OCI-LY1 (cell line): ENCODE measurements around the gene MUC5AC.

ENCODE experiments used
- H2AFZ ChIP-seq: fragments of 200-600 bp; sonication (generic), shearing (Covaris generic); 2 replicates; pipeline ENCODE4 v1.6.0; 2014; ENCODE audit warnings: antibody characterized with exemption, mild to moderate bottlenecking, low read length
- H3F3A ChIP-seq: fragments of 200-600 bp; sonication (generic), shearing (Covaris generic); 2 replicates; pipeline ENCODE4 v1.6.0; 2014; ENCODE audit warnings: mild to moderate bottlenecking, antibody characterized with exemption, low read length, moderate library complexity; ENCODE audit not compliant: insufficient read depth
- H3K27ac ChIP-seq: fragments of 200-600 bp; sonication (generic); 2 replicates; pipeline ENCODE4 v1.5.1; 2014; ENCODE audit warnings: low read length, mixed run types, mild to moderate bottlenecking, low read depth; ENCODE audit not compliant: poor library complexity, severe bottlenecking
- H3K27me3 ChIP-seq: fragments of 200-600 bp; sonication (generic); 2 replicates; pipeline ENCODE4 v1.6.0; 2014; ENCODE audit warnings: antibody characterized with exemption, mild to moderate bottlenecking, low read length, moderate library complexity; ENCODE audit not compliant: insufficient read depth
- H3K36me3 ChIP-seq: fragments of 200-600 bp; sonication (generic); 2 replicates; pipeline ENCODE4 v1.6.1; 2014; ENCODE audit warnings: mild to moderate bottlenecking, antibody characterized with exemption, low read length, moderate library complexity, mixed read lengths; ENCODE audit not compliant: insufficient read depth
- H3K4me1 ChIP-seq: fragments of 200-600 bp; sonication (generic); 2 replicates; pipeline ENCODE4 v1.5.1; 2014; ENCODE audit warnings: mild to moderate bottlenecking, low read length, moderate library complexity; ENCODE audit not compliant: insufficient read depth, severe bottlenecking
- H3K4me2 ChIP-seq: fragments of 200-600 bp; sonication (generic), shearing (Covaris generic); 2 replicates; pipeline ENCODE4 v1.6.1; 2014; ENCODE audit warnings: low read length
- H3K4me3 ChIP-seq: fragments of 200-600 bp; sonication (generic); 2 replicates; pipeline ENCODE4 v1.5.1; 2014; ENCODE audit warnings: low read length, low read depth, mild to moderate bottlenecking, mixed read lengths; ENCODE audit not compliant: poor library complexity, severe bottlenecking
- H3K79me2 ChIP-seq: fragments of 200-600 bp; shearing (Covaris generic); 2 replicates; pipeline ENCODE4 v1.6.1; 2016; ENCODE audit warnings: mixed run types, low read length, mixed read lengths; ENCODE audit not compliant: insufficient read depth
- H3K9ac ChIP-seq: fragments of 200-600 bp; sonication (generic), shearing (Covaris generic); 2 replicates; pipeline ENCODE4 v1.6.1; 2014; ENCODE audit warnings: mild to moderate bottlenecking, low read length, mixed read lengths
- H3K9me2 ChIP-seq: fragments of 200-600 bp; sonication (generic), shearing (Covaris generic); 2 replicates; pipeline ENCODE4 v1.6.1; 2014; ENCODE audit warnings: low read depth, mild to moderate bottlenecking, low read length, mixed read lengths
- H3K9me3 ChIP-seq: fragments of 200-600 bp; shearing (Covaris generic); 2 replicates; pipeline ENCODE4 v1.6.1; 2014; ENCODE audit warnings: low read length, mixed read lengths
- H4K20me1 ChIP-seq: fragments of 200-600 bp; sonication (generic), shearing (Covaris generic); 2 replicates; pipeline ENCODE4 v1.6.0; 2016; ENCODE audit warnings: mild to moderate bottlenecking, low read length; ENCODE audit not compliant: insufficient read depth
- EZH2 ChIP-seq: fragments of 200-600 bp; sonication (generic), shearing (Covaris generic); IDR thresholded peaks from 2 replicates; pipeline ENCODE4 v1.8.0; 2017; ENCODE audit warnings: borderline replicate concordance, mixed run types, mild to moderate bottlenecking, antibody characterized with exemption, low read length, moderate library complexity, mixed read lengths
- TF ChIP-seq, protein P1 (sequence below): fragments of 200-600 bp; sonication (generic), shearing (Covaris generic); IDR thresholded peaks from 2 replicates; pipeline ENCODE4 v1.5.1; 2017; ENCODE audit warnings: mild to moderate bottlenecking, antibody characterized with exemption, low read length, moderate library complexity, mixed read lengths

MUC5AC gene

GRCh38 chr11:1116666-1117390 is 40.9 kb upstream of the MUC5AC start:
- no peak overlapping the region for H3K9ac ChIP-seq
- H3K4me2 ChIP-seq, result no peak overlapping the region
- H4K20me1 ChIP-seq, result no peaks in the 10 kb centered on the region
- H3K79me2 ChIP-seq, result no peaks in the 10 kb centered on the region
- H3K4me3 ChIP-seq, result no peak overlapping the region
- H3K9me2 ChIP-seq, result no peaks in the 10 kb centered on the region
- no peak overlapping the region for H3K27ac ChIP-seq
- H3K27me3 ChIP-seq, result 0 out of 2 replicates have a peak, but pooled peaks cover 5% of the 10 kb centered on the region
- no peaks in the 10 kb centered on the region for H3K36me3 ChIP-seq
- H3F3A ChIP-seq, result no peaks in the 10 kb centered on the region
- H3K9me3 ChIP-seq, result no peaks in the 10 kb centered on the region
- TF ChIP-seq EZH2, result no peak
- TF ChIP-seq, protein P1, sequence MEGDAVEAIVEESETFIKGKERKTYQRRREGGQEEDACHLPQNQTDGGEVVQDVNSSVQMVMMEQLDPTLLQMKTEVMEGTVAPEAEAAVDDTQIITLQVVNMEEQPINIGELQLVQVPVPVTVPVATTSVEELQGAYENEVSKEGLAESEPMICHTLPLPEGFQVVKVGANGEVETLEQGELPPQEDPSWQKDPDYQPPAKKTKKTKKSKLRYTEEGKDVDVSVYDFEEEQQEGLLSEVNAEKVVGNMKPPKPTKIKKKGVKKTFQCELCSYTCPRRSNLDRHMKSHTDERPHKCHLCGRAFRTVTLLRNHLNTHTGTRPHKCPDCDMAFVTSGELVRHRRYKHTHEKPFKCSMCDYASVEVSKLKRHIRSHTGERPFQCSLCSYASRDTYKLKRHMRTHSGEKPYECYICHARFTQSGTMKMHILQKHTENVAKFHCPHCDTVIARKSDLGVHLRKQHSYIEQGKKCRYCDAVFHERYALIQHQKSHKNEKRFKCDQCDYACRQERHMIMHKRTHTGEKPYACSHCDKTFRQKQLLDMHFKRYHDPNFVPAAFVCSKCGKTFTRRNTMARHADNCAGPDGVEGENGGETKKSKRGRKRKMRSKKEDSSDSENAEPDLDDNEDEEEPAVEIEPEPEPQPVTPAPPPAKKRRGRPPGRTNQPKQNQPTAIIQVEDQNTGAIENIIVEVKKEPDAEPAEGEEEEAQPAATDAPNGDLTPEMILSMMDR, result no peak
- no peaks in the 10 kb centered on the region for H3K4me1 ChIP-seq
- no peak overlapping the region for H2AFZ ChIP-seq

DNA sequence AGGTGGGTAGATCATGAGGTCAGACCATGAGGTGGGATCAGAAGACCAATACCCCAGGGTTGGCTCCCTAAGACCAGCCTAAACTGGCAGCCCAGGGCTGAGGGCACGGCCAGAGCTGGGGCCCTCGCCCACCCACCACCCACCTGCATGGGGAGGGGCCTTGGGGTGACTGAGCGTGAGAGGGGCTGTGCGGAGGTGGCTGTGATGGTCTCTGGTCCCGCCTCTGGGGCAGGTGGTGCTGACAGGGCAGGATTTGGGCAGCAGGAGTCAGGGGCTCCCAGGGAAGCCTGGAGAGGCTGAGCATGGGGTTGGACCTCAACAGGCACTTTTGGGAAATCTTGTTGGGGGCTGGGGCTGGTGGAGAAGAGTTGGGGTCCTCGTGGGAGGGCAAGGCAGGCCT is 39.8 kb upstream of the MUC5AC start:
- no peak for TF ChIP-seq EZH2
- TF ChIP-seq, protein P1, result no peak
- Histone ChIP-seq H3K9ac (no peak overlapping the region), H4K20me1 (no peaks in the 10 kb centered on the region), H3K4me3 (no peak overlapping the region), H3K27me3 (0 out of 2 replicates have a peak, but pooled peaks cover 5% of the 10 kb centered on the region), H3K79me2 (no peaks in the 10 kb centered on the region), H3K27ac (no peak overlapping the region), H3F3A (no peaks in the 10 kb centered on the region), H3K9me3 (no peaks in the 10 kb centered on the region), H3K9me2 (no peaks in the 10 kb centered on the region), H2AFZ (no peak overlapping the region), H3K4me1 (no peaks in the 10 kb centered on the region), H3K36me3 (no peaks in the 10 kb centered on the region), H3K4me2 (no peak overlapping the region)

DNA sequence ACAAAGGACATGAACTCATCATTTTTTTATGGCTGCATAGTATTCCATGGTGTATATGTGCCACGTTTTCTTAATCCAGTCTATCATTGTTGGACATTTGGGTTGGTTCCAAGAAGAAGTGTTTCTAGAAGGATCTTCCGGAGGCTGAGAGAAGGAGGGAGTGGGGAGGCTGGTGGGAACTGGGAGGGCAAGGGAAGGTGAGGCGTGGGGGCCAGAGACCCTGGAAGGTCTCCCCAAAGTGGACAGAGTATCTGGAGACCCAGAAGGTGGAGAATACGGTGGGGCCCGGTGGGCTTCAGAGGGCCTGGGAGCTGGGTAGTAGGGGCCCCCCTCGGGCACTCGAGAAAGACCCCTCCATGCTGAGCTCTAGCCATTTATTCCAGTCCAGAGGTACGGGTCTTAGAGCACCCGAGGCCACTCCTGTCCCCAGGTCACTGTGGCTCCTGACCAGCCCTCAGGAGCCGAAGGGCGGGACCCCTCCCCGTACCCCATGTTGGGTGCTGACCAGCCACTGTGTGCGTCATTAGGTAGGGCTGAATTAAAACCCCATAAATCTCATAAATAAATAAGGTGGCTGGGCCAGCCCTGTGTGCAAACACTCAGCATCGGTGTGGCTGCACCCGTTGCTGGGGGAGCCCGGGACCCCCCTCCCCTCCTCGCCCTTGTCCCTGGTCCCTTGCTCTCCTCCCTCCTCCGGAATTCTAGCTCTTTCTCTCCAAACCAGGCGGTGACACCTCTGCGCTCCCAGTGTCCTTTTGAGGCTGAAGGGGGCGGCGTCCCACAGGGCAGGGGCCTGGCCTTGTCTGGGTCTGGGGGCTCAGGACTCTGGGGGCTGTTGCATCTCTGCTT is 38.8 kb upstream of the MUC5AC start:
- Histone ChIP-seq H3K36me3 (no peaks in the 10 kb centered on the region), H3K4me1 (no peaks in the 10 kb centered on the region), H3K9me2 (no peaks in the 10 kb centered on the region), H3K9me3 (no peaks in the 10 kb centered on the region), H3K9ac (no peak overlapping the region), H3K4me3 (no peak overlapping the region), H3K4me2 (no peak overlapping the region), H3K27ac (no peak overlapping the region), H3K79me2 (no peaks in the 10 kb centered on the region), H3F3A (no peaks in the 10 kb centered on the region), H3K27me3 (0 out of 2 replicates have a peak, but pooled peaks cover 5% of the 10 kb centered on the region), H4K20me1 (no peaks in the 10 kb centered on the region), H2AFZ (no peak overlapping the region)
- TF ChIP-seq, protein P1, result no peak
- TF ChIP-seq EZH2, result no peak
